Large intestine (tissue), 3 donors: ENCODE data around the gene LPCAT1. TPM values are rescaled to one million over a fixed set of nuclear protein-coding genes. Genes with fewer than 3 reads are reported as not detected.

Experiments used
- DNase-seq, 2 donors: peaks; one replicate each; pipeline versions ENCODE4 v3.0.0 to v3.0.0-alpha.2; 2013
- H3K27ac ChIP-seq: one replicate; pipeline ENCODE4 v1.5.1; 2013; ENCODE audit warnings: low read length
- H3K27me3 ChIP-seq: 2 replicates; pipeline ENCODE4 v1.6.1; 2013; ENCODE audit warnings: low read length; ENCODE audit not compliant: control insufficient read depth, insufficient read depth
- H3K36me3 ChIP-seq: 2 replicates; pipeline ENCODE4 v1.6.1; 2013; ENCODE audit warnings: low read length; ENCODE audit not compliant: control insufficient read depth, insufficient read depth
- H3K4me1 ChIP-seq: one replicate; pipeline ENCODE4 v1.6.1; 2013; ENCODE audit warnings: low read length; ENCODE audit not compliant: control insufficient read depth, insufficient read depth
- H3K4me3 ChIP-seq: one replicate; pipeline ENCODE4 v1.5.1; 2013; ENCODE audit warnings: low read length
- H3K9me3 ChIP-seq: one replicate; pipeline ENCODE4 v1.6.1; 2013; ENCODE audit warnings: mild to moderate bottlenecking, low read depth, low read length, moderate library complexity; ENCODE audit not compliant: control insufficient read depth
- WGBS: methylation state at CpG from one replicate; pipeline ENCODE4 v1.1.5; 2013; ENCODE audit warnings: low lambda C conversion rate; ENCODE audit not compliant: insufficient coverage; 5-methylcytosine and 5-hydroxymethylcytosine counted together
- polyA plus RNA-seq: library from polyadenylated mRNA; unstranded; fragments of 120-200 nt; gene quantifications from one replicate; pipeline ENCODE4 v1.2.1, GENCODE V29; 2013

LPCAT1 gene
- polyA plus RNA-seq, 1 donor: 14.8 TPM

- no peaks in the 10 kb centered on the region for H3K36me3 ChIP-seq
- no peak for DNase-seq
- H3K4me1 ChIP-seq: no peaks in the 10 kb centered on the region
- WGBS: 81% methylated on average over 2 of the region's 2 CpGs
- H3K27me3 ChIP-seq: peaks cover 2% of the 10 kb centered on the region
- peaks cover 7% of the 10 kb centered on the region for H3K9me3 ChIP-seq
- H3K4me3 ChIP-seq: no peak overlapping the region
- H3K27ac ChIP-seq: no peak overlapping the region
These were observed 105.4 kb downstream of the LPCAT1 start for GRCh38 chr5:1418238-1418920.

DNA sequence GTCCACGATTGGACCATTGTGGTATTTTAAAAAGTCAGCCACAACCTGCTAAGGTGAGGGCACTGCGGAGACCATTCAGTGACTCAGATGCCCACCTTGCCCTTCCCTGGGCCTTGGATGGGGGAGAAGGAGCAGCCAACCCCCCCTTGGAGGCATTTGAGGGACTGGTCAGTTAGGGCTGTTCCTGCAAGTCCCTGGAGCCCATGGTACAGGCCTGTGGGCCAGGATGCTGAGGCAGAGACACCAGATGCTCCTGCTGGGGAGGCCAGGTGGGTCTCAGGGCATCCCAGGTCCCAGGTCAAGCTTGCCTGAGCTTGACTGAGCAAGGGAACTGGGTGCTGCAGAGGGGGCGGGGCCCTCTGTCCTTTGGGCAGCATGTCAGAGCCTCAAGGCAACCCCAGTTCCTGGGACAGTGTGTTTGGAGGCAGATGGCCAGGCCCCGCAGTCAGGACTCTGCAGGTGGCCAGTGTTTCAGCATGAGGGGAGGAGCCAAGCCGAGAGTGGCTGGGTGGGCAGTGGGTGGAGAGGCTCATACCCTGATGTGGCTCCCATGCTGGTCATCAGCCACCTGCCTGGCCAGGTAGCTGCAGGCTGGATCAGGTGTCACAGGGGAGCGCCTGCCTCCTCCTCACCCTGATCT, 106.1 kb downstream of the LPCAT1 start:
- Histone ChIP-seq H3K27me3 (peaks cover 5% of the 10 kb centered on the region), H3K36me3 (no peaks in the 10 kb centered on the region), H3K27ac (no peak overlapping the region), H3K4me3 (no peak overlapping the region), H3K4me1 (no peaks in the 10 kb centered on the region), H3K9me3 (peaks cover 7% of the 10 kb centered on the region)
- DNase-seq: no peak
- no CpG with 5 or more reads among the region's 6 CpGs for WGBS

- no peaks in the 10 kb centered on the region for H3K4me1 ChIP-seq
- H3K36me3 ChIP-seq: no peaks in the 10 kb centered on the region
- peaks cover 5% of the 10 kb centered on the region for H3K27me3 ChIP-seq
- H3K9me3 ChIP-seq: peaks cover 7% of the 10 kb centered on the region
- H3K4me3 ChIP-seq: no peak overlapping the region
- DNase-seq: no peak
- H3K27ac ChIP-seq: no peak overlapping the region
- no CpG with 5 or more reads among the region's 12 CpGs for WGBS
These were observed 106.8 kb downstream of the LPCAT1 start for GRCh38 chr5:1416856-1417469.

DNA sequence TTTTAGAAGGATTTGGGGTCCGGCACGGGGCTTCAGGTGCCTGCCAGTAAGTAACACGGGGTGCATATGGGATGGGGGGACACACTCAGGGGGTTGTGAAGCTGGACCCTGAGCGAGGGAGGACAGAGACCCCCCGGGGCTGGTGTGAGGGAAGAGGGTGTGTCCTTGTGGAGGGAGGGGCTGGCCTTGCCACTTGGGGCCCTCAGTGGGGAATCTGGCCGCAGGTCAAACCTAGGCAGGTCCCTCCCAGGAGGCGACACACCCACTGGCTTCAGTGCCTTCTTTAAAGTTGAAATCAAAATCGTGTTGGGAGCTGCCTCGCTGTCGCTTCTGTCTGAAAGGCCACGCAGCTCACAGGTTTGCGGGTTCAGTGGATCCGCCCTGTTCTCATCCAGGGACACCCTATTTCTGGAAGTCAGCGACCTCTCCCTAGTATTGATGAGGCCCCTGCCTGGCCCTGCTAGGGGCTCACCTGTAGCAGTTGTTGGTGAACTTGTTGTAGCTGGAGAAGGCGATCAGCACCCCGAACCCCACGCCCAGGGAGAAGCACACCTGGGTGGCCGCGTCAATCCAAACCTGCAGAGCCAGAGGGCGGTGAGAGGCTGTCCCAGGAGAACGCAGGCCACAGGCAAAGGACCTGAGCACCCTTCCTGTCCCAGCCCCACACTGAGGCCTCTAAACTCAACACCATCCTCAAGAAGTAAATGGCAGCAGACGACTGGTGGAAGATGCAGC, 108.0 kb downstream of the LPCAT1 start:
- no peak overlapping the region for H3K27ac ChIP-seq
- H3K36me3 ChIP-seq: no peaks in the 10 kb centered on the region
- H3K9me3 ChIP-seq: no peaks in the 10 kb centered on the region
- DNase-seq: no peak
- H3K27me3 ChIP-seq: peaks cover 5% of the 10 kb centered on the region
- no CpG with 5 or more reads among the region's 22 CpGs for WGBS
- H3K4me1 ChIP-seq: no peaks in the 10 kb centered on the region
- H3K4me3 ChIP-seq: no peak overlapping the region

GRCh38 chr5:1415059-1415425, 108.7 kb downstream of the LPCAT1 start:
- H3K27ac ChIP-seq: no peak overlapping the region
- no peak overlapping the region for H3K4me3 ChIP-seq
- peaks cover 5% of the 10 kb centered on the region for H3K27me3 ChIP-seq
- H3K9me3 ChIP-seq: no peaks in the 10 kb centered on the region
- H3K4me1 ChIP-seq: no peaks in the 10 kb centered on the region
- no peaks in the 10 kb centered on the region for H3K36me3 ChIP-seq
- DNase-seq: no peak
- WGBS: no CpG with 5 or more reads among the region's 13 CpGs

GRCh38 chr5:1414311-1415058, 109.3 kb downstream of the LPCAT1 start:
- no peak for DNase-seq
- WGBS: no CpG with 5 or more reads among the region's 27 CpGs
- Histone ChIP-seq H3K4me1 (no peaks in the 10 kb centered on the region), H3K36me3 (no peaks in the 10 kb centered on the region), H3K9me3 (no peaks in the 10 kb centered on the region), H3K27me3 (peaks cover 5% of the 10 kb centered on the region), H3K4me3 (no peak overlapping the region), H3K27ac (no peak overlapping the region)

GRCh38 chr5:1413611-1414241, 110.0 kb downstream of the LPCAT1 start:
- DNase-seq: no peak
- Histone ChIP-seq H3K27ac (no peak overlapping the region), H3K36me3 (no peaks in the 10 kb centered on the region), H3K9me3 (no peaks in the 10 kb centered on the region), H3K4me3 (no peak overlapping the region), H3K4me1 (no peaks in the 10 kb centered on the region), H3K27me3 (peaks cover 5% of the 10 kb centered on the region)
- no CpG with 5 or more reads among the region's 23 CpGs for WGBS

- H3K9me3 ChIP-seq: no peaks in the 10 kb centered on the region
- H3K36me3 ChIP-seq: no peaks in the 10 kb centered on the region
- no peak for DNase-seq
- no peak overlapping the region for H3K4me3 ChIP-seq
- no peak overlapping the region for H3K27ac ChIP-seq
- peaks cover 5% of the 10 kb centered on the region for H3K27me3 ChIP-seq
- no peaks in the 10 kb centered on the region for H3K4me1 ChIP-seq
- no CpG with 5 or more reads among the region's 13 CpGs for WGBS
These were observed 110.5 kb downstream of the LPCAT1 start for GRCh38 chr5:1413211-1413610.

GRCh38 chr5:1412621-1413020, 111.1 kb downstream of the LPCAT1 start:
- Histone ChIP-seq H3K9me3 (no peaks in the 10 kb centered on the region), H3K4me1 (no peaks in the 10 kb centered on the region), H3K36me3 (no peaks in the 10 kb centered on the region), H3K27ac (no peak overlapping the region), H3K27me3 (peaks cover 5% of the 10 kb centered on the region), H3K4me3 (no peak overlapping the region)
- WGBS: 60% methylated on average over 1 of the region's 10 CpGs
- DNase-seq: no peak
